ENCODE results near the gene C5orf24.
A peak's percentile ranks its signal among the peaks of the same experiment; 100 is the strongest.
"Not testable (repeated sequence)": the region's sequence is repeated elsewhere in the genome, so short reads cannot be mapped to it uniquely, and the experiment has no call there.

The C5orf24 gene
- 9.7 to 35.0 (median 23.9) reads per million in 18 experiments for total RNA-seq

DNA sequence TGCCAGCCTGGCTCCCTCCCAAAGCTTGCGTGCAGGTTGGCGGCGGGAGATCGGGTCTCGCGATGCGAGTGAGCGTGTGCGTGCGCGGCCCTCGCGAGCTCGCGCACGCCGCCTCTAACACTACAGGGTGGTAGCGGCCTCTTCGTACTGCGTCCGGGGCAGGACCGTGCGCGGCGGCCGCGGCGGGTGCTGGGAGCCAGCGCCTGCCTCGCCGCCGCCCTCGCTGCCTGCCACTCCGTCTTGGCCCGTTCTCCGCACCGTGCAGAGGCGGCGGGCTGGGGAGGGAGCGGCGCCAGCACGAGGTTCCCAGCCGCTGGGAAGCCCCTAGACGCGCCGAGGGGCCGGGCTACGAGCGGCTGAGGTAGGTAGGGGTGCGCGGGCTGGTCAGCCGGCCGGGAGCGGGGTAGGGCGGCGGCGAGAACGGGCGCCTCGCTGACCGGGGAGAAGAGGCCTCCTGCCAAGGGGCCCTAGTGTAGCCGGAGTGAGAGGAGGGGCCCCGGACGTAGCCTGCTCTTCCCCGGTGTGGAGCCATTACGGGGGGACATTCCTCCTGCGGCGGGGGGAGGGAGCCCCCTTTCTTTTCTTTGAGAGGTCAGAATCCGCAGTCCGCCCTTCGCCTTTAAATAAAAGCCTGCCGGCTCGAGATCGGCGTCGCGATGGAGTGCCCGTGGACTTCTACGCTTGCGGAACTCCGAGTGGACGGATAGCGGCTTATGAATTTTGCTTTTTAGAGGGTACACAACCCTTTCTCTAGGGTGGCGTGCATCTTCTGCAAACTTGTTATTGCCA, at the start of gene C5orf24:
Gene C5orf24, plus strand, starts transcription at position 117 of the 789 bp plus-strand sequence. CDS start 8,933 bp downstream, outside the sequence.
- peak; percentile 98 for DNase-seq

- no peak for DNase-seq
Measured at GRCh38 chr5:134798468-134798867, 47.3 kb upstream of the C5orf24 start.

DNA sequence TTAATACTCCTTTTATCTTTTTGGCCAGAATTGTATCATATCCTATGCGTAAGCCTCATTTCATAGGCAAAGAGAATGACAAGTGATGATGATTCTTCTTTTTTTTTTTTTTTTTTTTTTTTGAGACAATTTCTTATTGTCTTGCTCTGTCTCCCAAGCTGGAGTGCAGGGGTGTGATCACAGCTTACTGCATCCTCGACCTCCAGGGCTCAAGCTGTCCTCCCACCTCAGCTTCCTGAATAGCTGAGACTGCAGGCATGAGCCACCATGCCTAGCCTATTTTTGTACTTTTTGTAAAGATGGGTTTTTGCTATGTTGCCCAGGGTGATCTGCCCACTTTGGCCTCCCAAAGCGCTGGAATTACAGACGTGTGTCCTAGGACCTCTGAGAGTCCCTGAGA, 41.9 kb upstream of the C5orf24 start:
- DNase-seq, result no peak

DNA sequence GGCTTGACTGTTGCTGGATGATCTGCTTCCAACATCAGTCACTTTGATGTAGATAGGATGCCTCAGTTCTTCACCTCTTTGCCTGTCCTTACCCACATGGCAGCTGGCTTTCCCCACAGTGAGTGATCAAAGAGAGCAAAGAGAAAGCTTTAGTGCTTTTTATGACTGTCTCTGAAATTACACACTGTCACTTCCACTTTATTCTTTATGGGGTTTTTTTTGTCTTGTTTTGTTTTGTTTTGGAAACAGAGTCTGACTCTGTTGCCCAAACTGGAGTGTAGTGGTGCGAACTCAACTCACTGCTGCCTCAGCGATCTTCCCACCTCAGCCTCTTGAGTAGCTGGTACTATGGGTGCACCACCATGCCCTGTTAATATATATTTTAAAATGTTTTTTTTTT, 32.4 kb upstream of the C5orf24 start:
- peak in 1 of 2 donors; percentile 6 for DNase-seq

GRCh38 chr5:134813827-134814226, 31.9 kb upstream of the C5orf24 start:
- DNase-seq, result peak; percentile 12 to 78

DNA sequence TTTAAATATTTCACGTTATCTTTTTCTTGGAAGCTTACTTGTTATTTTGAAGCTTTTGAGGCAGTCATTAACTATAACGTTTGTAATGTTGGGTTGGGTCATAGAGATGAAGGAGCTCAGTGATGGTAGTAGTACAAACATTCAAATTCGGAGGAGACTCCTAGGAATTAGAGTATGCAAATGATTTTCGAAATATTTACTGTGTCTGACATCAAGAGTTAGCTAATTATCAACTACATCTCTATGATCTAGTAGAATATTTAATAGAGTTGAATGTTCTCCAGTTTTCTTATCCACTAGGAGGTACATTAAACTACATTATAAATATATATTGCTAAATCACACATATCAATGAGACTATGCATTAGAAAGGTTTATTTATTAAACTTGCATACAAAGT, 28.8 kb upstream of the C5orf24 start:
- DNase-seq, result no peak

DNA sequence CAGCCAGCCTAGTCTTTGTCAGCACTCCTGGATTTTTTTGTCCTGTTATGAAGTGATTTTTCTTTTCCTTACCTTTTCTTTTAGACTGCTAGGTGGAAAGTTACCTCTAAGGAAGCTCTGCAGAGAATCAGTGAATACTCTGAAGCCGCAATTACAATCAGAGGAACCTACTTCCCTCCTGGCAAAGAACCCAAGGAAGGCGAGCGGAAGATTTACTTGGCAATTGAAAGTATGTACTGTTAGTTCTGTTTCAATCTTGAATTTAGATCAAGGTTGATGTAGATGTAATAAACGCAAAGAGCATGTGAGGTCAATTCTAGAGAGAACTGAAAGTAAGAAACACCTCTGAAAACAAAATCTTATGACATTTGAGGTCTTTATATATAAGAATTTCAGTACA, 27.0 kb upstream of the C5orf24 start:
- no peak for DNase-seq

- DNase-seq, result no peak
Measured at GRCh38 chr5:134819407-134819963, 26.3 kb upstream of the C5orf24 start.

- DNase-seq, result no peak
Measured at GRCh38 chr5:134821841-134822240, 23.9 kb upstream of the C5orf24 start.

GRCh38 chr5:134824681-134825080, 21.1 kb upstream of the C5orf24 start:
- DNase-seq, result no peak

- no peak for DNase-seq
Measured at GRCh38 chr5:134825212-134825611, 20.6 kb upstream of the C5orf24 start.

GRCh38 chr5:134833340-134834032, 12.3 kb upstream of the C5orf24 start:
- DNase-seq, result no peak

- DNase-seq, result no peak
Measured at GRCh38 chr5:134835623-134836022, 10.1 kb upstream of the C5orf24 start.

GRCh38 chr5:134837530-134838181, 8.1 kb upstream of the C5orf24 start:
- no peak for DNase-seq

- not testable (repeated sequence) for DNase-seq
Measured at GRCh38 chr5:134838361-134838760, 7.4 kb upstream of the C5orf24 start.

- no peak for DNase-seq
Measured at GRCh38 chr5:134840811-134841210, 5.0 kb upstream of the C5orf24 start.

GRCh38 chr5:134844252-134844651, 1.5 kb upstream of the C5orf24 start:
- DNase-seq, result no peak

GRCh38 chr5:134845335-134845851, 375 bp upstream of the C5orf24 start:
- DNase-seq, result no peak

DNA sequence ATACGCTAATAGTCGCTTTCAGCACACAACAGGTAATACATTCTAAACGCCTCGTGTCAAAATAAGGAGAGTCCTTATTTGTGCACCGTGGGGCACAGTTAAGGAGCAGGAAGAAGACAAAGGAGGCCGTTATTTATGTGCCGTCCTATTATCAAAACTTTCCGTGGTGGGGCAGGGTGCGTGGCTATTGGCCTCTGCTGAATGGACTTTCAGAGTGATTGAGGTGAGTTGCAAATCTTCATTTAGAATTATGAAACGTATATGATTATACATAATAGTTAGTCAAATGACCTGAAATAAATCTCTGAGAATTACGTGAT, 833 bp downstream of the C5orf24 start:
- peak in 1 of 2 donors; percentile 23 for DNase-seq

- not testable (repeated sequence) for DNase-seq
Measured at GRCh38 chr5:134849434-134849933, 3.7 kb downstream of the C5orf24 start.

DNA sequence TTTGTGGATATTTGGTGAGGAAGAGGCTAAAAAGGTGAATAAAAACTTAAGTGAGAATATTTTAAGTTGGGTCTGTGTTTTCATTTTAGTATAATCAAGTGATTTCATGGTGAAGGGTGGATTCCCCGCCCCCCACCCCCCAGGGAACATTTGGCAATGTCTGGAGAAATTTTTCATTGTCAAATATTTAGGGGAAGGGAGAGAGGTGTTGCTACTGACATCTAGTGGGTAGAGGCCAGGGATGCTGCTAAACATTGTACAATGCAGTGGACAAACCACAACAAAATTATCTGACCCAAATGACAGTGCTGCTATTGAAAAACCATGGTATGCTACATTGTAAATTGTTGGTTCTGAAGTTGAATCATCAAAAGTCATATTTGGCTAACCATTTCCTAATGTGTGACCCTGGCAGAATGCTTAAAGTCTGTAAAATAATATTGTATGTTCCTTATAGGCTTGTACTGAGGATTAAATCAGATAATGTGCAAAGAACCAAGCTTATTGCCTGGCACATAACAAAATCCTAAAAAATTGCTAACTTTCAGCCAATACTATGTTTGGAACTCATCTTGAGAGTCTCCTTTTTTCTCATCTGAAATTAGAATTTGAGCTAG, 5.6 kb downstream of the C5orf24 start:
- peak; percentile 12 to 31 for DNase-seq

DNA sequence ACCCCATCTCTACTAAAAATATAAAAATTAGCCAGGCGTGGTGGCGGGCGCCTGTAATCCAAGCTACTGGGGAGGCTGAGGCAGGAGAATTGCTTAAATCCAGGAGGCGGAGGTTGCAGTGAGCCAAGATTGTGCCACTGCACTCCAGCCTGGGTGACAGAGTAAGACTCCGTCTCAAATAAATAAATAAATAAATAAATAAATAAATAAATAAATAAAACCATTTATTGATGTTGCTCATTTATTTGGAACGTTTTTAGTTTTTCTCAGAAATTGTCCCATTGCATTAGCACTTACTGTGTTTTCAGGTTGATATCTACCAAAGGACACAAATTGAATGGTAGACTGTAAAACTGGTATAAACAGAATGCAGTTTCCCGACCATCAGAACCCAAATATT, 10.7 kb downstream of the C5orf24 start:
- DNase-seq, result not testable (repeated sequence)

Data from inflammatory macrophage (primary cell).